Activated B cell treated with CpG ODN at 0.5 μM for 24 hours (primary cell): ENCODE data around the gene ACVR1B. TPM values are rescaled to one million over a fixed set of nuclear protein-coding genes. Genes with fewer than 3 reads are reported as not detected.

Source experiments
- ATAC-seq: fragments of 200-7000 bp; cut with Tn5 transposase; one replicate; pipeline ENCODE4 v1.10.0; 2021; ENCODE audit warnings: low read depth, mild to moderate bottlenecking, moderate library complexity
- CTCF ChIA-PET: fragments of 350-600 bp; sonication (Branson Sonifier 250); formaldehyde crosslinking; loops from one replicate; lab custom pipeline; 2021; ENCODE audit warnings: antibody characterized with exemption; lab: Charles Lee
- POLR2A ChIA-PET: fragments of 350-600 bp; sonication (Branson Sonifier 250); formaldehyde crosslinking; loops from one replicate; lab custom pipeline; 2021; ENCODE audit warnings: antibody characterized with exemption; lab: Charles Lee
- DNase-seq: peaks from one replicate; pipeline ENCODE4 v3.0.0; 2022
- H3K27ac Mint-ChIP-seq: one replicate; pipeline ENCODE4 v1.8.0; 2020; ENCODE audit warnings: mixed read lengths
- H3K27me3 Mint-ChIP-seq: one replicate; pipeline ENCODE4 v1.8.0; 2021; ENCODE audit warnings: mixed read lengths
- H3K36me3 Mint-ChIP-seq: one replicate; pipeline ENCODE4 v1.8.0; 2021; ENCODE audit warnings: low read depth, mixed read lengths
- H3K4me1 Mint-ChIP-seq: one replicate; pipeline ENCODE4 v1.8.0; 2021; ENCODE audit warnings: mixed read lengths
- H3K4me3 Mint-ChIP-seq: one replicate; pipeline ENCODE4 v1.8.0; 2020; ENCODE audit warnings: mild to moderate bottlenecking, mixed read lengths
- H3K9me3 Mint-ChIP-seq: one replicate; pipeline ENCODE4 v1.8.0; 2020; ENCODE audit warnings: mixed read lengths
- CTCF ChIP-seq: fragments of 200-600 bp; IDR thresholded peaks from one replicate; pipeline ENCODE4 v1.8.0; 2022; ENCODE audit warnings: antibody characterized with exemption, mild to moderate bottlenecking
- intact Hi-C: fragments of 100-400 bp; cut with micrococcal nuclease; formaldehyde crosslinking; loops from one replicate; pipeline ENCODE4 v1.15.1; 2024
- total RNA-seq: library from RNA; stranded (reverse); gene quantifications from 2 replicates; pipeline ENCODE4 v1.2.3, GENCODE V29; 2022

Gene ACVR1B
- total RNA-seq, 1 donor from 2014 or later, result 10.0 TPM

GRCh38 chr12:51972849-51973273, 21.4 kb downstream of the ACVR1B start:
- DNase-seq, result no peak
- ChIA-PET CTCF (no interaction called here), POLR2A (no interaction called here)
- Mint-ChIP-seq H3K36me3 (peaks cover 16% of the 10 kb centered on the region), H3K27me3 (no peaks in the 10 kb centered on the region), H3K4me1 (peaks cover 54% of the 10 kb centered on the region), H3K4me3 (peak overlapping the region; percentile 0), H3K9me3 (no peaks in the 10 kb centered on the region), H3K27ac (no peak overlapping the region)
- no peak for TF ChIP-seq CTCF
- ATAC-seq, result no peak
- intact Hi-C loops, result loop anchor here (10.0 kb wide), 1 partner anchor 98 kb away; no protein-coding TSS in a partner anchor

- ChIA-PET CTCF (interaction anchor here (0.6 kb wide), 1 partner anchor 48 kb away, joined by 3 read pairs; no protein-coding TSS in a partner anchor), POLR2A (no interaction called here)
- H3K36me3 Mint-ChIP-seq, result peaks cover 18% of the 10 kb centered on the region
- H3K4me1 Mint-ChIP-seq, result peaks cover 54% of the 10 kb centered on the region
- no peak overlapping the region for H3K27ac Mint-ChIP-seq
- DNase-seq, result no peak
- intact Hi-C loops, result loop anchor here (10.0 kb wide), 1 partner anchor 99 kb away; no protein-coding TSS in a partner anchor
- ATAC-seq, result no peak
- no peak overlapping the region for H3K4me3 Mint-ChIP-seq
- TF ChIP-seq CTCF, result no peak
- H3K27me3 Mint-ChIP-seq, result no peaks in the 10 kb centered on the region
- no peaks in the 10 kb centered on the region for H3K9me3 Mint-ChIP-seq
These were observed 22.1 kb downstream of the ACVR1B start for GRCh38 chr12:51973560-51973959.

GRCh38 chr12:51974646-51975045, 23.1 kb downstream of the ACVR1B start:
- Mint-ChIP-seq H3K9me3 (no peaks in the 10 kb centered on the region), H3K36me3 (peaks cover 18% of the 10 kb centered on the region), H3K27me3 (no peaks in the 10 kb centered on the region), H3K4me1 (peaks cover 54% of the 10 kb centered on the region), H3K27ac (no peak overlapping the region), H3K4me3 (no peak overlapping the region)
- intact Hi-C loops, result loop anchor here (10.0 kb wide), 1 partner anchor 100 kb away; no protein-coding TSS in a partner anchor
- CTCF ChIA-PET, result interaction anchor here (0.8 to 1.0 kb wide), 3 partner anchors 18 to 154 kb away, joined by 3 read pairs; no protein-coding TSS in a partner anchor
- DNase-seq, result no peak
- POLR2A ChIA-PET, result no interaction called here
- ATAC-seq, result no peak
- TF ChIP-seq CTCF, result no peak

- H3K27me3 Mint-ChIP-seq, result no peaks in the 10 kb centered on the region
- ChIA-PET POLR2A (no interaction called here), CTCF (interaction anchor here (0.8 to 1.0 kb wide), 3 partner anchors 18 to 155 kb away, joined by 3 read pairs; no protein-coding TSS in a partner anchor)
- H3K4me1 Mint-ChIP-seq, result peaks cover 54% of the 10 kb centered on the region
- intact Hi-C loops, result loop anchor here (10.0 kb wide), 1 partner anchor 100 kb away; no protein-coding TSS in a partner anchor
- no peak for TF ChIP-seq CTCF
- no peak overlapping the region for H3K4me3 Mint-ChIP-seq
- ATAC-seq (no peak), DNase-seq (no peak)
- H3K27ac Mint-ChIP-seq, result no peak overlapping the region
- H3K36me3 Mint-ChIP-seq, result peaks cover 18% of the 10 kb centered on the region
- H3K9me3 Mint-ChIP-seq, result no peaks in the 10 kb centered on the region
These were observed 23.7 kb downstream of the ACVR1B start for GRCh38 chr12:51975196-51975595.

GRCh38 chr12:51976376-51977160, 25.1 kb downstream of the ACVR1B start:
- DNase-seq (no peak), ATAC-seq (no peak)
- Mint-ChIP-seq H3K4me3 (no peak overlapping the region), H3K4me1 (peaks cover 48% of the 10 kb centered on the region), H3K27ac (no peak overlapping the region), H3K36me3 (peaks cover 19% of the 10 kb centered on the region), H3K9me3 (no peaks in the 10 kb centered on the region), H3K27me3 (no peaks in the 10 kb centered on the region)
- intact Hi-C loops, result loop anchor here (10.0 kb wide), 1 partner anchor 102 kb away; no protein-coding TSS in a partner anchor
- POLR2A ChIA-PET, result no interaction called here
- TF ChIP-seq CTCF, result no peak
- CTCF ChIA-PET, result interaction anchor here (1.3 to 2.3 kb wide), 4 partner anchors 10 to 53 kb away, joined by 4 to 9 read pairs (median 4); no protein-coding TSS in a partner anchor
